ENCODE data around the gene WDR37.

WDR37 gene

GRCh38 chr10:1166828-1167275 lies 110.7 kb downstream of the WDR37 start (continued):
- no peak for TF ChIP-seq PRDM4 (tag by site-specific recombination; IDR thresholded peaks at IDR 0.05)
- no peak for TF ChIP-seq INSM2 (tag by site-specific recombination; IDR thresholded peaks at IDR 0.05)
- no peak for TF ChIP-seq ZBTB1 (tag by site-specific recombination; IDR thresholded peaks at IDR 0.05)

- no peaks in the 10 kb centered on the region for H3K4me1 ChIP-seq (ENCODE audit: control insufficient read depth, insufficient read depth, low read length)
- CTCF ChIA-PET = no interaction called here
These were observed 112.6 kb downstream of the WDR37 start for GRCh38 chr10:1168763-1169162.

More at GRCh38 chr10:1168763-1169162, 112.6 kb downstream of the WDR37 start:
- POLR2A ChIA-PET = no interaction called here
- Histone ChIP-seq H3K27ac (ENCODE audit: extremely low read depth, low read depth, low read length) (no peak overlapping the region), H3K4me3 (ENCODE audit: low read depth, low read length) (no peak overlapping the region), H3K36me3 (ENCODE audit: control insufficient read depth in 2 of 2, insufficient read depth in 1 of 2, low read length in 2 of 2) (no peaks in the 10 kb centered on the region), H3K9me3 (ENCODE audit: control insufficient read depth, insufficient read depth, low read depth, low read length) (no peaks in the 10 kb centered on the region)
- TF ChIP-seq KLF17 (tag by site-specific recombination; IDR thresholded peaks at IDR 0.05) (no peak), ZNF211 (tag by site-specific recombination; IDR thresholded peaks at IDR 0.05; ENCODE audit: low read depth) (no peak), CTCF (tag by site-specific recombination; IDR thresholded peaks at IDR 0.05) (no peak), ZSCAN23 (tag by site-specific recombination; IDR thresholded peaks at IDR 0.05) (no peak), ZNF629 (tag by site-specific recombination; IDR thresholded peaks at IDR 0.05) (no peak), ZNF350 (tag by site-specific recombination; IDR thresholded peaks at IDR 0.05) (no peak), ZNF658 (tag by site-specific recombination; IDR thresholded peaks at IDR 0.05) (no peak), ELK4 (IDR thresholded peaks at IDR 0.05; ENCODE audit: borderline replicate concordance, low read depth, low read length) (no peak), SALL2 (tag by site-specific recombination; IDR thresholded peaks at IDR 0.05; ENCODE audit: borderline replicate concordance) (no peak), ZSCAN16 (tag by site-specific recombination; IDR thresholded peaks at IDR 0.05) (no peak), ZFP69B (tag by site-specific recombination; IDR thresholded peaks at IDR 0.05) (no peak), TSHZ1 (tag by site-specific recombination; IDR thresholded peaks at IDR 0.05; ENCODE audit: borderline replicate concordance) (no peak), SP3 (tag by site-specific recombination; IDR thresholded peaks at IDR 0.05) (no peak), ZNF596 (tag by site-specific recombination; IDR thresholded peaks at IDR 0.05) (no peak), PRDM10 (tag by site-specific recombination; IDR thresholded peaks at IDR 0.05) (no peak), ZNF837 (tag by site-specific recombination; IDR thresholded peaks at IDR 0.05) (no peak), ZNF155 (tag by site-specific recombination; IDR thresholded peaks at IDR 0.05) (no peak)

All from HEK293 (cell line).